ENCODE results near the gene FAM177A1.
"Not testable (repeated sequence)": the region's sequence is repeated elsewhere in the genome, so short reads cannot be mapped to it uniquely, and the experiment has no call there.

Gene FAM177A1

DNA sequence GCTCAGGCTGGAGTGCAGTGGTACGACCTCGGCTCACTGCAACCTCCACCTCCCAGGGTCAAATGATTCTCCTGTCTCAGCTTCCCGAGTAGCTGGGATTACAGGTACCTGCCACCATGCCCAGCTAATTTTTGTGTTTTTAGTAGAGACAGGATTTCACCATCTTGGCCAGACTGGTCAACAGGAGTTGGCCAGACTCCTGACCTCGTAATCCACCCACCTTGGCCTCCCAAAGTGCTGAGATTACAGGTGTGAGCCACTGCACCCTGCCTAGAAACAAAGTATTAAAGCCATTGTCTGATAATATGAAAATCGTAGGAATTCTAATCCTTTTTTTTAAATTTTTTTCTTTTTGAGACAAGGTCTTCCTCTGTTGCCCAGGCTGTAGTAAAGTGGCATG is 19.7 kb downstream of the FAM177A1 start:
- DNase-seq, result not testable (repeated sequence)

DNA sequence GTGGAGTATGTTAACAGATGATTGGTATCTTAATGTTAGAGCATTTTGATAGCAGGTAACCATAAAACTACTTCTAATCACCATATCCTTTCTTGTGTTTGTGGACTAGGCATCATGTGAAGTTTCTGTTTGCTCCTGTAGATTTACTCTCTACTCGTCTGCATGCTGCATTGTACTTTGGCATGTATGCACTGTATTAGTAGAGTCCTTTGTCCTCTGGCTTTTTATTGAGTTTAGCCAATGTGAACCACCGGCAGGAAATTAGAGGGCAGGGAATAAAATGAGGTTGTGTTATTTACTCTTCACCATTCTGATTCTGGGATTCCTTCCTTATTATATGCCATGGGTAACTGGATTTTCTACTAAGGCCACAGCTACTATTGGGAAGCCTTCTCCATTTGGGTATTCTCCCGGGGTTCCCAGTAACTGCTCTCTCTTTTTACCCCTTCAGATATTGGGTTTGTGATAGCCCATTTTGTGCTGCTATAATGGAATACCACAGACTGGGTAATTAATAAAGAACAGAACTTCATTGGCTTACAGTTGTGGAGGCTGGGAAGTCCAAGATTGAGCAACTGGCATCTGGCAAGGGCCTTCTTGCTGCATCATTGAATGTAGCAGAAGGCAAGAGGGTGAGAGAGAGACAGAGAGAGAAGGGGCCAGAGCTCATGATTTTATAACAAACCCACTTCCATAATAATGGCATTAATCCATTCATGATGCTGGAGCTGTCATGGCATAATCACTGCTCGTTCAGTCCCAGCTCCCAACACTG is 22.4 kb downstream of the FAM177A1 start:
- DNase-seq, result no peak

DNA sequence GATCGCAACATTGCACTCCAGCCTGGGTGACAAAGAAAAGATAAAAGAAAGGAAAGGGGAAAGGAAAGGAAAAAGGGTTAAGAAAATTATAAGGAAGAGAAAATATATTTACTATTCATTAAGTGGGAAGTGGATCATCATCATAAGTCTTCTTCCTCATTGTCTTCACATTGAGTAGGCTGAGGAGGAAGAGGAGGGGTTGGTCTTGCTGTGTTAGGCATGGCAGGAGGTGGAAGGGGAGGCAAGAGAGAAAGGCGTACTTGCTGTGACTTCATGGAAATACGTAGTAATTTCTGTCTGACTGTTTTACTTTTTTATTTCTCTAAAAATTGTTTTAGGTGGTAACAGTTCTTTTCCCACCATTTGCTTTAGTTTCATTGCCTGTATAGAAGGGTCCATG is 26.2 kb downstream of the FAM177A1 start:
- no peak for DNase-seq

DNA sequence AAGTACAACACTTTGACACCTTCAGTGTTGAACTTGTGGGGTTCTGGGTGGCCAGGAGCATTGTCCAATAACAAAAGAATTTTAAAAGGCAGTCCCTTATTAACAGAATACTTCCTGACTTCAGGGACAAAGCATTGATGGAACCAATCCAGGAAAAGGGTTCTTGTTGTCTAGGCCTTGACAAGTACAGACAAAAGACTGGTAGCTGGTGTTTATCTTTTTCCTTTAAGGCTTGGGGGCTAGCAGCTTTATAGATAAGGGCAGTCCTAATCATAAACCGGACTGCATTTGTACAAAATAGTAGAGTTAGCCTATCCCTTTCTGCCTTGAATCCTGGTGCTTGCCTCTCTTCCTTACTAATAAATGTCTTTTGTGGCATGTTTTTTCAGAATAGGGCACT is 27.4 kb downstream of the FAM177A1 start:
- no peak for DNase-seq

DNA sequence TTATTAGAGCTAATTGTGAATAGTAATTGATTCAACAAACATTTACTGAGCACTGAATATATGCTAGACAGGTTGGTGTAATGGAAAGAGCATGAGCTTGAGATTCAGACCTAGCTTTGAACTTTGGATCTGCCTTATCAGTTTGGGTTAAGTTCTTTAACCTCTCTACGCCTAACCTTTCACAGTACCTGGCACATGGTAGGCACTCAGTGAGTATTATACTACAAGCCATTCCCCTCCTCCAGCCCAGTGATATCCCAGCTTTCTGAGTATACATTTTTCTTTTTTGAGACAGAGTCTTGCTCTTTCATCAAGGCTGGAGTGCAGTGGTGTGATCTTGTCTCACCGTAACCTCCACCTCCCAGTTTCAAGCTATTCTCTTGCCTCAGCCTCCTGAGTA is 32.0 kb downstream of the FAM177A1 start:
- DNase-seq, result no peak

DNA sequence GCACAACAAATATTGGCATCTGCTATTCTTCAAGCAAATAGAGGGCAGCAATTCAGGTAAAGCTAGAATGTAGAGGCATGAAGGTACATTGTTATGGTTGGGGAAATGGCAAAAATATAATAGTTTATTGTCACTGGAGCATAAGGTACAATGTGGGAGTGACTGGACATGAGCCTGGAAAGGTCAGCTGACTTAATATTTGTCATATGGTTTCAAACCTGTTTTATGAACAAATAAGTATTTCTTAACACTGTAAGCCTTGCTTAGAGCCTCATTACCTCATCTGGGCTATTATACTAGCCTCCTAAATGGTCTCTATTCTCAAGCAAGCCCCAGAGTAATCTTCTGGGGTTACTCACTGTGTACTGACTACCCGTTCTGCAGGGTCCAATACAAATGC is 33.7 kb downstream of the FAM177A1 start:
- no peak for DNase-seq

DNA sequence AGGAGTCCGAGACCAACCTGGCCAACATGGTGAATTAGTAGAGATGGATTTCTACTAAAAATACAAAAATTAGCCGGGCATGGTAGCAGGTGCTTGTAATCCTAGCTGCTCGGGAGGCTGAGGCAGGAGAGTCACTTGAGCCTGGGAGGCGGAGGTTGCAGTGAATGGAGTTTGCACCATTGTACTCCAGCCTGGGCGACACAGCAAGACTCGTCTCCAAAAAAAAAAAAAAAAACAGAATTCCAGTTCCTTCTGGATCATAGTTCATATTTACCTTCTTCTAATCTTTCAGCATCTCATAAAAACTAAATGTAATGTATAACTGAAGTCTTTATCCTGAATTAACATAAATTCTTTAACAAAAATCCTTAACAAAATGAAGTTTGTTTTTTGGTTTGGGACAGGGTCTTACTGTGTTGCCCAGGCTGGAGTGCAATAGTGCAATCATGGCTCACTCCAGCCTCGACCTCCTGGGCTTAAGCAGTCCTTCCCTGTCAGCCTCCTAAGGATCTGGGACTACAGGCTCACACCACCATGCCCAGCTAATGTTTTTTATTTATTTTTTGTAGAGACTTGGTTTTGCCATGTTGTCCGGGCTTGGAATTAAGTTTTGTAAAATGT is 37.6 kb downstream of the FAM177A1 start:
- no peak for DNase-seq

DNA sequence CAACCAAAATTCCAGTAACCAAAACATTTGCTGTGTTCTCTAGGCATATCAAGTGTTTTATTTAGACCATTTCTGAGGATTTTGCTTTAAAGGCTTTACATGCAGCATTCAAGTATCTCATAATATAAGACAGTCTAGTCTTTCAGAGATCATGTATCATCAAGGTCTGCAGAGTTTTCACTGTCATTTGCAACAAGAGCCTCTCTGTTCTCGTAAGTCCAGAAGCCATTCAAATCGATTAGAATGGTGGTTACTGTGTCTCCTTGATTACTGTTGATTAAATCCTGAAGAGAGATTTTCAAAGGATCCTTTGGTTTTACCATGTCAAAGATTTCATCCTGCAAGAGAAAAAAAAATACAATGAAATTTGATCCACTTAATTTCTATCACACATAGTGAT is 39.4 kb downstream of the FAM177A1 start:
- no peak for DNase-seq

DNA sequence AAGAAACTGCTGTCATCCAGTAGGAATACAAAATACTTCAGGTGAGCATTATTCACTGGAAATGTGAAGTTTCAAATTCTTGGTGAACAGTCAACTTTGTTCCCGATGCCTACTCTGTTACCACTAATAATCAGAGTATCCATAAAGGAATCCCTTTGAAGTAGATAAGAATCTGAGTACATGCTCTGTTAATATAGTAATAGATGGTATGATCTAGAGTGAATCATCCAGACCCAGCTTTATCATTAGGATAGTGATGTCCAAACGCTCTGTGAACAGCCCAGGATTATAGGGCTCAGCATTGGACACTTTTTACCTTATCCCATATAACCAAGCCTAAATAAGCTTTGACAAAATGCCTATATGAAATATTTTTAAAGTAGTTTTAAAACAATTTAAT is 42.4 kb downstream of the FAM177A1 start:
- no peak for DNase-seq

DNA sequence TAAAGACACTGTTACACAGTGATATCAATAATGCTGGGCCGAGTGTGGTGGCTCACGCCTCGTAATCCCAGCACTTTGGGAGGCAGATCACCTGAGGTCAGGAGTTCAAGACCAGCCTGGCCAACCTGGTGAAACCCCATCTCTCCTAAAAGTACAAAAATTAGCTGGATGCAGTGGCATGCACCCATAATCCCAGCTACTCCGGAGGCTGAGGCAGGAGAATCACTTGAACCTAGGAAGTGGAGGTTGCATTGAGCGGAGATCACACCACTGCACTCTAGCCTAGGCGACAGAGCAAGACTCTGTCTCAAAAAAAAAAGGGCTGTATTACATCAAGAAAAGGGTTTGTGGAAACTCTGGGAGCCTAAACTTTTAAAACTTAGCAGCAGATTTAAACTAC is 48.6 kb downstream of the FAM177A1 start:
- DNase-seq, result not testable (repeated sequence)

DNA sequence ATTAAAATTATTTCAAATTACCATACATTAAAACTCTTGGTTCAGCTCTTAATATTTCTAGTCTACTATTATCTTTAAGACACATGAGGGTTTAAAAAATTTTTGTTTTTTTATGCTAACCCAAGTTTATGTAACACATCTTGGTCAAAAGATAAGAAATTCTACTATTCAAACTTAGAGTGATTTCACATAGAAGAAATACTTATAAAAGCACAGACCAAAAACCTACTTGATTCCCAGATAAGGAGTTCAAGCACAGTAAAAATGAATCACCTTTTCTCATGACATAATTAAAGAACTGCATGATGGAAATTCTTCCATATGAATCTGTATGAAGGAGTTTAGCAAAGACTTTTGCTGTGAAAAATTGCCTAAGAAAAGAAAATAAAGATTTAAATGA is 61.8 kb downstream of the FAM177A1 start:
- DNase-seq, result no peak

DNA sequence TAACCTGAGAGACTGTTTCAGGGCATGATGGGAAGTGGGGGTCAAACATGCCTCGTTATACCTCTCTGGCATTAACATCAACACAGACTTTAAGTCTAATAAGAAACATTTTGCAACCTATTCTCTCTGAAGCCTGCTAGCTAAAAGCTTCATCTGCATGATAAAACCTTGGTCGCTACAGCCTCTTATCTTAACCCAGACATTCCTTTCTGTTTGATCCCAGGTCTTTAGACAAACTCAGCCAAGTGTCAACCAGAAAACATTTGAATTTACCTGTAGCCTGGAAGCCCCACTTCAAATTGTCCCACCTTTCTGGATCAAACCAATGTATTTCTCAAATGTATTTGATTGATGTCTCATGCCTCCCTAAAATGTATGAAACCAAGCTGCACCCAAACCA is 66.6 kb downstream of the FAM177A1 start:
- DNase-seq, result no peak

DNA sequence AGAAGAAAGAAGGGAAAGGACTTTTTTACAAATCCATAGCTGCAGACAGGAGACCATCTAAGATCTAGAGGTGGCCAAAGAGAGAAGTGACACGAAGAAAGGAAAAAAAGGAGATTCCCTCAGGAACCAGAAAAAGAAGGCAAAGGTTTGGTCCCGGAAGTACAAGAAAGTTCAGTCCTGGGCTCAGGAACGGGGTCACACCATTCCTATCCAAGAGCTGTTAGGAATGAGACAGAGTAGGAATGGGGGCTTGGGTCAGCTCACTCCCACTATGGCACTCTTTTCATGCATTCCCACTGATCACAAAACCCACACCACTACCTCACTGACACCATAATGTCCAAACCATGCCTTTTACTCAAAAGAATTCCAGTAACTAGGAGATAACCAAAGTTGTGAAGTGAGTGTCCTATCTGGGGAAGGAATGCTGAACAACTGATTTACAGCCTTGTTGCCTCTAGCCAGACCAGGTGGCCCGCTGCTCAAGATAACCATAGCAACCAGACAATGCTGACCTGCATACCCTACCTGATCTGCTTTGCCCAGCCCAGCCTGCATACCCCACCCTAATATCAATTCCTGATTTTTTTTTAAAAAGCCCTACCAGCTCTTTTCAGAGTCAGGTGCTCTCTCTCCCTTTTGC is 67.4 kb downstream of the FAM177A1 start:
- DNase-seq, result no peak

DNA sequence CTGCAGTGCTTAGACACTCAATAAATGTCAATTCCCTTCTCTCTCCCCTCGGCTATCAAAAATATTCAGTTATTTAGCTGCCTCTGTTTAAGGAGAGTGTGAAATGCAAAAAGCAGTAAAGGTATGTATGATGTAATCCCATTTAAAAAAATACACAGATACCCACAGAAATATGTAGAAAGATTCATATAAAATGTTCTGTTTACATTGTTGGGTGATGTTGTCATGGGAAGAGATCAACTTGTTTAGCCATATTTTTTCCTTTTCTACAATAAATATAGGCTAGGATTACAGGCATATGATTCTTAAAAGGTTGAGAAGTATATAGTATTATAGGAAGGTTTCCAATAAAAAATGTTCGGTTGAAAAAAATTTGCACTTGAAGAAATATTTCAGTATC is 68.0 kb downstream of the FAM177A1 start:
- no peak for DNase-seq

DNA sequence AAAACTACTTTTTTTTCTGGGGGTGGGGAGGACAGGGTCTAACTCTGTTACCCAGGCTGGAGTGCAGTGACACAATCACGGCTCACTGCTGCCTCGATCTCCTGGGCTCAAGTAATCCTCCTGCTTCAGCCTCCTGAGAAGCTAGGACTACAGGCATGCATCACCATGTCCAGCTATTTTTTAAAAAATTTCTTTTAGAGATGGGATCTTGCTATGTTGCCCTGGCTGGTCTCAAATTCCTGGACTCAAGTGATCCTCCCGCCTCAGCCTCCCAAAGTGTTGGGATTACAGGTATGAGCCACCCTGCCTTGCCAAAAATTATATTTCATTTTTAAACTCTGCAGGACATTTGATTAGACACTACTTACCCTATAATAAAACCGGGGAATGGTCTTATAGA is 70.2 kb downstream of the FAM177A1 start:
- DNase-seq, result no peak

DNA sequence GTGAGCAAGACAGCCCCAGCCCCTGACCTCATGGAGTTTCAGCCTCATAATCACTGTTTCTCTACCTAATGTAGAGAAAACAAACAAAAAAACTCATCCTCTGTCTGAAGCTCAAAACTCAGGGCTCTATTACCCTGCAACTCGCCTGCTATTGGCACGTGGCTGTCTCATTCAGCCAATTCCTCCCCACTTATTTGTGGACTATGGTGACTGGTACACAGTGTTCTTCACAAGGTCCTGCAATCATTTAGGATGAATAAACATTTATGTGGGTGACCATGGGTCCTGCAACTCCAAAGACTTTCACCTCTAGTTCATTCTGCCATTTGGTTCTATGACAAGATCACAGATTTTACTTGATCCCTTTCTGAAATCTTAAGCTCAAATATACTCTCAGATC is 71.0 kb downstream of the FAM177A1 start:
- no peak for DNase-seq

DNA sequence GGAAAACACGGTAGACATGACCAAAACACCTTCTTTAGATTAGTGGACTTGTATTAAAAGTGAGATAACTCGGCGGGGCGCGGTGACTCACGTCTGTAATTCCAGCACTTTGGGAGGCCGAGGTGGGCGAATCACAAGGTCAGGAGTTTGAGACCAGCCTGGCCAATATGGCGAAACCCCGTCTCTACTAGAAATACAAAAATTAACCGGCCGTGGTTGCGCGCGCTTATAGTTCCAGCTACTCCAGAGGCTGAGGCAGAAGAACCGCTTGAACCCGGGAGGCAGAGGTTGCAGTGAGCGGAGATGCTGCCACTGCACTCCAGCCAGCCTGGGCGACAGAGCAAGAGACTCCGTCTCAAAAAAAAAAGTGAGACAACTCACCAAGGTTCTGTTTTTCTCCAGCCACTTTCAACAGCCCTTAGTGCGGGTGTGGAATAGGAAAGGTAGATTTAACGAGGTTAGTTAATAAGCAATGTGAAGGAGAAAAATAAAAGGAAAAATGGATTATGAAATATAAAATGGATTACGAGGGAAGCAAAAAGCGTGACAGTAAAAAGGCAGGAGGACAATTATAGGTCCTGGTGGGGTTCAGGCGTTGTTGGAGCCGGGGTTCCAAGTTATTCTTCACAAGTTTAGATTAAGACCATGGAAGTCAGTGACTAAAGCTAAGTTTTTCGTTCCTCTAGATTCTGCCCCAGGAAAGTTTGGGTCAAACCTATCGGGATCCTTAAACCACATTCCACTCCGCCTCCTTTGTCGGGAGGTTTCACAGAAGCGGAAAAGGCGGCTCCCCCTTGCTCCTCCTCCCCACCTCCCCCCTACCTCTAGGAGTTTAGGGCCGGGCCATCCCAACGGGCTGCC is 75.2 kb downstream of the FAM177A1 start:
- peak; percentile 32 for DNase-seq

DNA sequence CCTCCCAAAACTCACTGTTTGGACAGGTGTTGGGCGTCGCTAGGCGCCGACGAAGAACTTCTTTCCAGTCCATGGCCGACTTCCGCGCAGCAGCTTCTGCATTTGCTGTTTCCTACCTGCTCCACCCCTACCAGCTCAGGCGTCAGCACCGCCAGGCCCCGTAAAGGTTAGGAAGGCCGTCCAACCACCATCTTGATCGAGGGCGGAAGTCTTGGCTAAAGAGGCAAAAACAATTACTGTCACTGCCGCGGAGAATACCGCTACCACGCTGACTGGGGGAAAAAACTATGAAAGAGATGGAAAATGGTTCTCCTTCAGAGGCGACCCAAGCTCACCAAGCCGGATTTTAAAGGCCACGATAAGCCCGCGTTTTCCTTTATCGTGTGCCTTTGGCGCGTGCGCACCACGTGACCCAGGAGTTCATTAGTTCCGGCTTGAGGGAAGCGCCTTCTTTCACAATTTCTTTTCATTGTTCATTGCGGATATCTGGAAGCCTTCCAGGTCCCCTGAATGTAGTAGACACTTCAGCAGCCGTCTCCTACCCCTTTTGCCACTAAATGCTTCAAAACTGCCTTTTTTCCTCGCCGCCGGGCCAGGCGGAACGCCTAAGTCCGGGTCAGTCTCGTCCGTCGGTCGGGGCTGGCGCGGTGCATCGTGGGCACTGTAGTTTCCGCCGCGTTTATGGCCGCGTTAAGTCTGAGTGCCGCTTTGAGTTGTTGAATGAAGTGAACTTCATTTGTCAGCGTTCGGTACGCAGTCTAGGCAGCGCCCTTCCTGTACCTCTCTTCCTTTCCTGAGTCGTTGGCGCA is 76.0 kb downstream of the FAM177A1 start, which contains the start of the genes PPP2R3C and PRORP:
PPP2R3C (minus strand) TSS at position 104 of the 809 bp plus-strand sequence; CDS start at position 73, 31 bp downstream.
PRORP (plus strand) TSS at position 666 of the 809 bp plus-strand sequence. CDS start 694 bp downstream, outside the sequence.
- peak; percentile 90 for DNase-seq

DNA sequence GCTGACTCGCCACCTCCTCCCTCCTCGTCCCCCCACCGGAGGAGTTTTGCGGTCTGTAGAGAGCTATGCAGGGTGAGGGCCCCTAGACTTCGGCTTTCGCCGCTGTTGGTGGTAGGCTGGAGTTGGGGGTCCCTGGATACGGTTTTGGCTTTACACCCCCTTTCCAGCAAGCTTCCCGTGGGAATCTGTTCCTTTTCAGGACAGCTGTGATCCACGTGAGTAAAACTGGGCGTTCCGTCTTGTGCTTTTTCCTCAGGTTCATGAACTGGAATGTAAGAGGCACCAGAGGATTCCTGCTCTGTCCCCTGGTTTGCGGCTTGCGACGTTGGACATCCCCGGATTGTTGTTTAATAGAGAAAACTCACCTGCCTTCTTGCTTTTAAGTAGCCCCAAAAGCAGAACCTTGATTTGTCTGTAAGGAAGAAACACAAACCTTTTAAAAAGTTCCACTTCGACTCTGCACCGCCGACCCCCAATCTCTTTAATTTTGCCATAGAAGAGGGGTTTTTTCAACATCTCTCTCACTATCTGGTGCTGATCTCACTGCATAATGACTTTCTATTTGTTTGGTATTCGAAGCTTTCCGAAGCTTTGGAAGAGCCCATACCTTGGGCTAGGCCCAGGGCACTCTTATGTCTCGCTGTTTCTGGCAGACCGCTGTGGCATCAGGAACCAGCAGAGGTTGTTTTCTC is 76.8 kb downstream of the FAM177A1 start:
- no peak for DNase-seq

DNA sequence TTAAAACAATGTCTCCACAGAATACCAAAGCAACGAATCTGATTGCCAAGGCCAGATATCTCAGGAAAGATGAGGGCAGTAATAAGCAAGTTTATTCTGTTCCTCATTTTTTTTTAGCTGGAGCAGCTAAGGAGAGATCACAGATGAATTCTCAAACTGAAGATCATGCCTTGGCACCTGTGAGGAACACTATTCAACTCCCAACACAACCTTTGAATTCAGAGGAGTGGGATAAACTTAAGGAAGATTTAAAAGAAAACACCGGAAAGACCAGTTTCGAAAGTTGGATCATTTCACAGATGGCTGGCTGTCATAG is 77.3 kb downstream of the FAM177A1 start:
- no peak for DNase-seq

DNA sequence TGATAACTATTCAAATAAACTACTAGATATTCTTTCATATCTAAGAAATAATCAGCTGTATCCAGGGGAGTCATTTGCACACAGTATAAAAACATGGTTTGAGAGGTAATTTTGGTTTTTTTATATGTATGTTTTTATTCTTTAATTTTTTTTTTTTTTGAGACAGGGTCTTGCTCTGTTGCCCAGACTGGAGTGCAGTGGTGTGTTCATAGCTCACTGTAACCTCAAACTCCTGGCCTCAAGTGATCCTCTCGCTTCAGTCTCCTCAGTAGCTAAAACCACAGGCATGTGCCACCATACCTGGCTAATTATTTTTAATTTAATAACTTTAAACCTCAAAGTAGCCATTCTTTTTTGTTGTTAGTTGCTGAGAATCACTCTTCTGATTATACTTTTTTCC is 78.1 kb downstream of the FAM177A1 start:
- DNase-seq, result no peak

Data from activated T-cell treated with anti-CD3 and anti-CD28 coated beads, Interleukin-2, amount 50 U/mL, for 1 hour (primary cell).